H1 (cell line): Measurements from ENCODE around the gene OR6K2. TPM values are rescaled to one million over a fixed set of nuclear protein-coding genes. Genes with fewer than 3 reads are reported as not detected.

Experiments used
- BRCA1 ChIP-seq: IDR thresholded peaks from 2 replicates; pipeline ENCODE4 v1.6.1; 2012; ENCODE audit warnings: low read depth, low read length, improper control_type of control experiment
- EZH2 ChIP-seq: fragments of 200-600 bp; sonication (generic); IDR thresholded peaks from 2 replicates; pipeline ENCODE4 v1.7.1; 2012; ENCODE audit warnings: low read depth, mild to moderate bottlenecking, moderate library complexity, low read length, inconsistent platforms; ENCODE audit not compliant: severe bottlenecking
- JUN ChIP-seq: IDR thresholded peaks from 2 replicates; pipeline ENCODE4 v1.6.1; 2011; ENCODE audit warnings: low read depth, mild to moderate bottlenecking, improper control_type of control experiment, low read length
- RAD21 ChIP-seq, 2 experiments: IDR thresholded peaks in 1 of 2; conservative IDR thresholded peaks in 1 of 2; 2 replicates each; pipeline ENCODE4 v1.6.1; 2011; ENCODE audit warnings: low read depth in 2 of 2, low read length in 2 of 2, improper control_type of control experiment in 1 of 2, inconsistent platforms in 1 of 2, mild to moderate bottlenecking in 1 of 2, moderate library complexity in 1 of 2
- RBBP5 ChIP-seq: IDR thresholded peaks from 2 replicates; pipeline ENCODE4 v1.7.1; 2012; ENCODE audit warnings: low read depth, mild to moderate bottlenecking, inconsistent platforms, low read length, moderate library complexity, borderline replicate concordance
- polyA plus RNA-seq, 7 experiments: library from polyadenylated mRNA; depleted of rRNA in 3 of 7; stranded (reverse) in 5 of 7; unstranded in 2 of 7; fragments of >200 nt in 5 of 7; fragments of 200-250 nt in 2 of 7; gene quantifications; 1 replicate in 5 of 7; 2 replicates in 1 of 7; 4 replicates in 1 of 7; pipeline versions ENCODE4 v1.2.1 to v1.2.3, GENCODE V29; 2011 to 2013; ENCODE audit warnings: missing spikeins in 2 of 7, mixed read lengths in 2 of 7
- total RNA-seq: library from RNA; stranded (reverse); fragmentation: NEBNext Ultra II Directional; extraction: Animal tissue kit (Norgen Biotek cat#: 25700); gene quantifications from 2 replicates; pipeline ENCODE4 v1.2.1, GENCODE V29; 2021
- TF ChIP-seq, protein P1 (sequence below): IDR thresholded peaks from 2 replicates; pipeline ENCODE4 v1.6.1; 2011; ENCODE audit warnings: low read length, improper control_type of control experiment

OR6K2 gene
- total and polyA plus RNA-seq, 2 of the 8 experiments (the other 6 are each of a cell fraction or from before 2014, with no cell fraction given), result not detected

DNA sequence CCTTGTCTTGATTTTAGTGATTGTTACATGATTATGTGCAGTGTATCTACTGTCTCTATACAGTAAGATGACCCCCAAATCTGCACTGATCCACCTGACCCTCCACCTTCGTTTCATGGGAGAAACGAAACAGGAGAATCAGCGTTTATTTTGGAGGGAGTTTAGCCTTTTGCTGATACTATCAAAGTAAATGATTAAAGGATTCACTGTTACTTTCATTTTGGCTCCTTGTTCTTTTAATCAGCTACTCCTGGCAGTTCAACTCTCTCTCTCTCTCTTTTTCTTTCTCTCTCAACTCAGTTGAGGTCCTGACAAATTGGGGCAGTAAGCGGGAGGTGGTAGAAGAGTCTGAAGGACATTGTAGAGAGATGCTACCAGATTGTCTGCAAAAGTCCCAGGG is 30.0 kb upstream of the OR6K2 start (continued):
- TF ChIP-seq RBBP5 (no peak), RAD21 (IDR thresholded peaks at IDR 0.05 in 1 of 2, conservative IDR thresholded peaks at IDR 0.05 in 1 of 2; ENCODE audit: low read depth in 2 of 2, low read length in 2 of 2) (no peak), JUN (no peak), EZH2 (no peak), BRCA1 (no peak)
- TF ChIP-seq, protein P1, sequence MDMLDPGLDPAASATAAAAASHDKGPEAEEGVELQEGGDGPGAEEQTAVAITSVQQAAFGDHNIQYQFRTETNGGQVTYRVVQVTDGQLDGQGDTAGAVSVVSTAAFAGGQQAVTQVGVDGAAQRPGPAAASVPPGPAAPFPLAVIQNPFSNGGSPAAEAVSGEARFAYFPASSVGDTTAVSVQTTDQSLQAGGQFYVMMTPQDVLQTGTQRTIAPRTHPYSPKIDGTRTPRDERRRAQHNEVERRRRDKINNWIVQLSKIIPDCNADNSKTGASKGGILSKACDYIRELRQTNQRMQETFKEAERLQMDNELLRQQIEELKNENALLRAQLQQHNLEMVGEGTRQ, result no peak
